Measurements from ENCODE around the gene ARCN1.
"Not testable (repeated sequence)": the region's sequence is repeated elsewhere in the genome, so short reads cannot be mapped to it uniquely, and the experiment has no call there.

DNA sequence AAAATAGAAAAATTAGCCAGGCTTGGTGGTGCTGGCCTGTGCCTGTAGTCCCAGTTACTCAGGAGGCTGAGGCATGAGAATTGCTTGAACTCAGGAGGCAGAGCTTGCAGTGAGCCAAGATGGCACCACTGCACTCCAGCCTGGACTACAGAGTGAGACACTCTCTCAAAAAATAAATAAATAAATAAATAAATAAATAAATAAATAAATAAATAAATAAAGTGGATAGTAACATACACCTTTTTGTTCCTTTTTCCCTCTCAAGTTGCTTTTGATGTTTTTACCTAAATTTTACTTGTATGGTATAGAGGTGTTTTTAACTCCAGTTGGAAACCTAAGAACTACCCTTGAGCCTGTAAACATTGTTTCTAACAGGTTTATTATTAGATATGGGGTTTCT is 5.8 kb downstream of the ARCN1 start:
- TF ChIP-seq RAD21 (conservative IDR thresholded peaks at IDR 0.05): not testable (repeated sequence)
- TF ChIP-seq, protein P1, sequence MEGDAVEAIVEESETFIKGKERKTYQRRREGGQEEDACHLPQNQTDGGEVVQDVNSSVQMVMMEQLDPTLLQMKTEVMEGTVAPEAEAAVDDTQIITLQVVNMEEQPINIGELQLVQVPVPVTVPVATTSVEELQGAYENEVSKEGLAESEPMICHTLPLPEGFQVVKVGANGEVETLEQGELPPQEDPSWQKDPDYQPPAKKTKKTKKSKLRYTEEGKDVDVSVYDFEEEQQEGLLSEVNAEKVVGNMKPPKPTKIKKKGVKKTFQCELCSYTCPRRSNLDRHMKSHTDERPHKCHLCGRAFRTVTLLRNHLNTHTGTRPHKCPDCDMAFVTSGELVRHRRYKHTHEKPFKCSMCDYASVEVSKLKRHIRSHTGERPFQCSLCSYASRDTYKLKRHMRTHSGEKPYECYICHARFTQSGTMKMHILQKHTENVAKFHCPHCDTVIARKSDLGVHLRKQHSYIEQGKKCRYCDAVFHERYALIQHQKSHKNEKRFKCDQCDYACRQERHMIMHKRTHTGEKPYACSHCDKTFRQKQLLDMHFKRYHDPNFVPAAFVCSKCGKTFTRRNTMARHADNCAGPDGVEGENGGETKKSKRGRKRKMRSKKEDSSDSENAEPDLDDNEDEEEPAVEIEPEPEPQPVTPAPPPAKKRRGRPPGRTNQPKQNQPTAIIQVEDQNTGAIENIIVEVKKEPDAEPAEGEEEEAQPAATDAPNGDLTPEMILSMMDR (IDR thresholded peaks at IDR 0.05; ENCODE audit: poor library complexity, severe bottlenecking): not testable (repeated sequence)
